Endodermal cell (in vitro differentiated cells): ENCODE data around the gene BSN. TPM values are rescaled to one million over a fixed set of nuclear protein-coding genes. Genes with fewer than 3 reads are reported as not detected.

ENCODE experiments used
- DNase-seq: peaks from one replicate; pipeline ENCODE4 v3.0.0-alpha.2; 2017
- H3K27ac ChIP-seq: 2 replicates; pipeline ENCODE4 v1.5.1; 2013; ENCODE audit warnings: mild to moderate bottlenecking, low read depth, low read length, moderate library complexity
- H3K27me3 ChIP-seq: 2 replicates; pipeline ENCODE4 v1.6.1; 2013; ENCODE audit warnings: mild to moderate bottlenecking, low read length, moderate library complexity; ENCODE audit not compliant: insufficient read depth, control insufficient read depth, poor library complexity, severe bottlenecking
- H3K36me3 ChIP-seq: 2 replicates; pipeline ENCODE4 v1.7.0; 2013; ENCODE audit warnings: mild to moderate bottlenecking, low read length, moderate library complexity; ENCODE audit not compliant: control insufficient read depth, insufficient read depth
- H3K4me1 ChIP-seq: one replicate; pipeline ENCODE4 v1.7.0; 2013; ENCODE audit warnings: low read length; ENCODE audit not compliant: control insufficient read depth, insufficient read depth
- H3K4me3 ChIP-seq: 2 replicates; pipeline ENCODE4 v1.5.1; 2013; ENCODE audit warnings: mild to moderate bottlenecking, low read length, moderate library complexity
- H3K9ac ChIP-seq: 2 replicates; pipeline ENCODE4 v1.6.1; 2013; ENCODE audit warnings: mild to moderate bottlenecking, low read length, moderate library complexity; ENCODE audit not compliant: poor library complexity, severe bottlenecking; ENCODE audit errors: extremely low read depth
- H3K9me3 ChIP-seq: 2 replicates; pipeline ENCODE4 v1.6.1; 2013; ENCODE audit warnings: mild to moderate bottlenecking, low read length, moderate library complexity; ENCODE audit not compliant: control insufficient read depth
- H3K27ac Mint-ChIP-seq: 2 replicates; pipeline ENCODE4 v1.8.0; 2020; ENCODE audit warnings: mixed read lengths
- H3K27me3 Mint-ChIP-seq: 2 replicates; pipeline ENCODE4 v1.8.0; 2021; ENCODE audit warnings: mild to moderate bottlenecking, mixed read lengths; ENCODE audit not compliant: insufficient read depth
- H3K36me3 Mint-ChIP-seq: 2 replicates; pipeline ENCODE4 v1.8.0; 2020; ENCODE audit warnings: low read depth, mixed read lengths
- H3K4me1 Mint-ChIP-seq: 2 replicates; pipeline ENCODE4 v1.8.0; 2020; ENCODE audit warnings: mixed read lengths
- H3K4me3 Mint-ChIP-seq: 2 replicates; pipeline ENCODE4 v1.8.0; 2020; ENCODE audit warnings: mild to moderate bottlenecking, moderate library complexity, mixed read lengths
- H3K9me3 Mint-ChIP-seq: 2 replicates; pipeline ENCODE4 v1.8.0; 2020; ENCODE audit warnings: mild to moderate bottlenecking, mixed read lengths
- WGBS, 2 experiments: methylation state at CpG; one replicate each; pipeline versions ENCODE4 v1.1.5 to v1.1.7; 2013; ENCODE audit warnings: missing lambda C conversion rate in 2 of 2, mixed read lengths in 1 of 2; ENCODE audit not compliant: insufficient coverage in 1 of 2, insufficient read length in 1 of 2; 5-methylcytosine and 5-hydroxymethylcytosine counted together
- long read RNA-seq, 4 experiments: library from polyadenylated mRNA in 2 of 4; library from RNA in 1 of 4; library from capped mRNA in 1 of 4; stranded (forward) in 3 of 4; unstranded in 1 of 4; transcript quantifications; one replicate each; pipeline ENCODE4 v2.0.0, GENCODE V29; 2020 to 2021; ENCODE audit warnings: inconsistent platforms in 1 of 4
- polyA plus RNA-seq, 2 experiments: library from polyadenylated mRNA; stranded (reverse); fragments of 50-300 nt; gene quantifications; one replicate each; pipeline ENCODE4 v1.2.3, GENCODE V29; 2013
- total RNA-seq, 2 donors: library from RNA; stranded (reverse); fragmentation: NEBNext Ultra II Directional in 1 of 2; extraction: Animal tissue kit (Norgen Biotek cat#: 25700) in 1 of 2; gene quantifications; 2 replicates in 1 of 2; 3 replicates in 1 of 2; pipeline ENCODE4 v1.2.1, GENCODE V29; 2021
- TF ChIP-seq, protein P1 (sequence below): fragments of 200-600 bp; sonication (generic); conservative IDR thresholded peaks from 2 replicates; pipeline ENCODE4 v1.5.0; 2021; ENCODE audit warnings: antibody characterized with exemption, mild to moderate bottlenecking

BSN gene
- total RNA-seq = 1 to 10 TPM; 2.4 to 2.5 TPM
- polyA plus RNA-seq (2013, experiment 1 of 2) = 3.3 TPM
- 3.9 TPM for polyA plus RNA-seq (2013, experiment 2 of 2)
- long read RNA-seq, experiment 1 = 0 reads
- long read RNA-seq, experiment 2, partial matches to known transcripts = 0 of 1 reads
- long read RNA-seq, experiment 2, other reads (novel, unspliced or antisense) = 1 of 1 reads
- long read RNA-seq, experiment 3 = 0 reads
- long read RNA-seq, experiment 4 = 0 reads

- Histone ChIP-seq H3K27ac (peak within 1 kb of the TSS; percentile 88), H3K9me3 (no peaks in the 10 kb centered on the region), H3K4me1 (peaks cover 4% of the 10 kb centered on the region), H3K4me3 (peak within 1 kb of the TSS; percentile 98), H3K36me3 (no peaks in the 10 kb centered on the region), H3K9ac (peak within 1 kb of the TSS; percentile 49), H3K27me3 (peaks cover 12% of the 10 kb centered on the region)
- Mint-ChIP-seq H3K36me3 (no peaks in the 10 kb centered on the region), H3K27me3 (peaks cover 14% of the 10 kb centered on the region), H3K27ac (peak within 1 kb of the TSS; percentile 95), H3K4me3 (peak within 1 kb of the TSS; percentile 84), H3K4me1 (peaks cover 15% of the 10 kb centered on the region), H3K9me3 (no peaks in the 10 kb centered on the region)
- 3 to 11% methylated on average over 19 to 76 of the region's 76 CpGs for WGBS, 2 experiments
- peak; percentile 97 for DNase-seq
- TF ChIP-seq, protein P1, sequence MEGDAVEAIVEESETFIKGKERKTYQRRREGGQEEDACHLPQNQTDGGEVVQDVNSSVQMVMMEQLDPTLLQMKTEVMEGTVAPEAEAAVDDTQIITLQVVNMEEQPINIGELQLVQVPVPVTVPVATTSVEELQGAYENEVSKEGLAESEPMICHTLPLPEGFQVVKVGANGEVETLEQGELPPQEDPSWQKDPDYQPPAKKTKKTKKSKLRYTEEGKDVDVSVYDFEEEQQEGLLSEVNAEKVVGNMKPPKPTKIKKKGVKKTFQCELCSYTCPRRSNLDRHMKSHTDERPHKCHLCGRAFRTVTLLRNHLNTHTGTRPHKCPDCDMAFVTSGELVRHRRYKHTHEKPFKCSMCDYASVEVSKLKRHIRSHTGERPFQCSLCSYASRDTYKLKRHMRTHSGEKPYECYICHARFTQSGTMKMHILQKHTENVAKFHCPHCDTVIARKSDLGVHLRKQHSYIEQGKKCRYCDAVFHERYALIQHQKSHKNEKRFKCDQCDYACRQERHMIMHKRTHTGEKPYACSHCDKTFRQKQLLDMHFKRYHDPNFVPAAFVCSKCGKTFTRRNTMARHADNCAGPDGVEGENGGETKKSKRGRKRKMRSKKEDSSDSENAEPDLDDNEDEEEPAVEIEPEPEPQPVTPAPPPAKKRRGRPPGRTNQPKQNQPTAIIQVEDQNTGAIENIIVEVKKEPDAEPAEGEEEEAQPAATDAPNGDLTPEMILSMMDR = no peak
Measured at GRCh38 chr3:49553692-49554632, at the start of gene BSN. Gene BSN, plus strand, starts transcription at chr3:49554477. Its CDS starts 126 bp downstream, at chr3:49554603.

DNA sequence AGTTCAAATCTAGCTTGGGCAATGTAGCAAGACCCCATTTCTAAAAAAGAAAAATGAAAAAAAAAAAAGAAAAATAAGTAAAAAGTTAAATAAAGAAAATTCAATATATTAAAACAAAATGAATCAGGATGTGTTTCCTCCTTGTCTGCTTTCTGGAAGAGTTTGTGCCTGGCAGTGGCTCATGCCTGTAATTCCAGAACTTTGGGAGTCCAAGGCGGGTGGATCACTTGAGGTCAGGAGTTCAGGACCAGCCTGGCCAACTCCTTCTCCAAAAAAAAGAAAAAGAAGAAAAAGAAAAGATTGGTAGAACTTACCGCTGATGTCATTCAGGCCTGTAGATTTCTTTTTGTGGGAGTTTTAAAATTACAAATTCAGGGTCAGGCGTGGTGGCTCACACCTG, 47.4 kb upstream of the BSN start:
- no peak overlapping the region for H3K9ac ChIP-seq
- no peaks in the 10 kb centered on the region for H3K4me1 ChIP-seq
- H3K4me3 Mint-ChIP-seq = no peak overlapping the region
- DNase-seq = no peak
- no peaks in the 10 kb centered on the region for H3K27me3 Mint-ChIP-seq
- no peaks in the 10 kb centered on the region for H3K27me3 ChIP-seq
- WGBS, 2 experiments = 95 to 100% methylated on average over 2 to 3 of the region's 3 CpGs
- H3K36me3 ChIP-seq = peaks cover 20% of the 10 kb centered on the region
- peaks cover 29% of the 10 kb centered on the region for H3K36me3 Mint-ChIP-seq
- no peaks in the 10 kb centered on the region for H3K4me1 Mint-ChIP-seq
- H3K27ac ChIP-seq = no peak overlapping the region
- TF ChIP-seq, protein P1 = no peak
- H3K9me3 Mint-ChIP-seq = no peaks in the 10 kb centered on the region
- no peak overlapping the region for H3K4me3 ChIP-seq
- H3K27ac Mint-ChIP-seq = no peak overlapping the region
- peaks cover 5% of the 10 kb centered on the region for H3K9me3 ChIP-seq

GRCh38 chr3:49509028-49509561, 45.2 kb upstream of the BSN start:
- Histone ChIP-seq H3K4me1 (peaks cover 9% of the 10 kb centered on the region), H3K9ac (no peak overlapping the region), H3K4me3 (no peak overlapping the region), H3K27ac (no peak overlapping the region), H3K9me3 (peaks cover 5% of the 10 kb centered on the region), H3K27me3 (no peaks in the 10 kb centered on the region), H3K36me3 (peaks cover 30% of the 10 kb centered on the region)
- H3K27ac Mint-ChIP-seq = peak overlapping the region; percentile 39
- DNase-seq = no peak
- peaks cover 28% of the 10 kb centered on the region for H3K36me3 Mint-ChIP-seq
- H3K27me3 Mint-ChIP-seq = no peaks in the 10 kb centered on the region
- H3K4me3 Mint-ChIP-seq = no peak overlapping the region
- peaks cover 11% of the 10 kb centered on the region for H3K4me1 Mint-ChIP-seq
- WGBS, 2 experiments = 44 to 46% methylated on average over 2 of the region's 2 CpGs
- TF ChIP-seq, protein P1 = no peak
- no peaks in the 10 kb centered on the region for H3K9me3 Mint-ChIP-seq
